OCI-LY7 (cell line): ENCODE measurements around the gene COPZ2. TPM values are rescaled to one million over a fixed set of nuclear protein-coding genes. Genes with fewer than 3 reads are reported as not detected.

ENCODE experiments used
- BruUV-seq: library from RNA; stranded (reverse); fragments of 400-500 nt; replicated peaks from 2 replicates; lab custom pipeline; 2021; lab: Mats Ljungman, UMichigan
- CTCF ChIA-PET: fragments of 300-600 bp; sonication (Branson Sonifier 250); formaldehyde crosslinking; loops from one replicate; lab custom pipeline; 2022; ENCODE audit warnings: antibody characterized with exemption; ENCODE audit not compliant: unreplicated experiment; lab: Charles Lee
- POLR2A ChIA-PET: fragments of 300-600 bp; sonication (Branson Sonifier 250); formaldehyde crosslinking; loops from one replicate; lab custom pipeline; 2022; ENCODE audit warnings: antibody characterized with exemption; lab: Charles Lee
- DNase-seq: peaks from one replicate; pipeline ENCODE4 v3.0.0-alpha.2; 2015; ENCODE audit warnings: low spot score
- H2AFZ ChIP-seq: fragments of 200-600 bp; sonication (generic), shearing (Covaris generic); 2 replicates; pipeline ENCODE4 v1.6.1; 2014; ENCODE audit warnings: mild to moderate bottlenecking, antibody characterized with exemption, low read length, moderate library complexity
- H3K27ac ChIP-seq: fragments of 200-600 bp; sonication (generic); 2 replicates; pipeline ENCODE4 v1.5.1; 2014; ENCODE audit warnings: mixed run types, low read depth, mild to moderate bottlenecking, moderate library complexity, low read length, inconsistent platforms; ENCODE audit not compliant: poor library complexity, severe bottlenecking
- H3K36me3 ChIP-seq: fragments of 200-600 bp; sonication (generic); 2 replicates; pipeline ENCODE4 v1.6.1; 2014; ENCODE audit warnings: mild to moderate bottlenecking, antibody characterized with exemption, low read length, moderate library complexity, mixed read lengths; ENCODE audit not compliant: insufficient read depth
- H3K4me1 ChIP-seq: fragments of 200-600 bp; sonication (generic); 2 replicates; pipeline ENCODE4 v1.5.1; 2014; ENCODE audit warnings: mild to moderate bottlenecking, low read length; ENCODE audit not compliant: insufficient read depth, poor library complexity, severe bottlenecking
- H3K4me2 ChIP-seq: fragments of 200-600 bp; sonication (generic); 2 replicates; pipeline ENCODE4 v1.6.1; 2014; ENCODE audit warnings: mild to moderate bottlenecking, low read length
- H3K4me3 ChIP-seq: fragments of 200-600 bp; sonication (generic); 2 replicates; pipeline ENCODE4 v1.5.1; 2014; ENCODE audit warnings: mild to moderate bottlenecking, low read depth, low read length; ENCODE audit not compliant: poor library complexity, severe bottlenecking
- H3K79me2 ChIP-seq: fragments of 200-600 bp; sonication (generic); 2 replicates; pipeline ENCODE4 v1.6.1; 2016; ENCODE audit warnings: low read depth, mild to moderate bottlenecking, low read length, moderate library complexity, mixed read lengths; ENCODE audit not compliant: insufficient read depth
- H3K9me2 ChIP-seq: fragments of 200-600 bp; sonication (generic); 2 replicates; pipeline ENCODE4 v1.6.1; 2016; ENCODE audit warnings: mild to moderate bottlenecking, low read length, mixed read lengths; ENCODE audit not compliant: insufficient read depth
- H3K9me3 ChIP-seq: fragments of 200-600 bp; sonication (generic); 2 replicates; pipeline ENCODE4 v1.6.1; 2014; ENCODE audit warnings: mild to moderate bottlenecking, mixed run types, low read length, mixed read lengths
- H4K20me1 ChIP-seq: fragments of 200-600 bp; sonication (generic); 2 replicates; pipeline ENCODE4 v1.6.1; 2014; ENCODE audit warnings: mild to moderate bottlenecking, antibody characterized with exemption, low read length, moderate library complexity, mixed read lengths; ENCODE audit not compliant: insufficient read depth
- EZH2phosphoT487 ChIP-seq: fragments of 200-600 bp; sonication (generic); IDR thresholded peaks from 2 replicates; pipeline ENCODE4 v1.6.1; 2018; ENCODE audit warnings: low read depth, borderline replicate concordance, mild to moderate bottlenecking, mixed run types, antibody characterized with exemption, low read length, moderate library complexity, mixed read lengths
- intact Hi-C: fragments of 100-400 bp; cut with micrococcal nuclease; formaldehyde crosslinking; loops from one replicate; pipeline ENCODE4 v1.10.0; 2022; ENCODE audit not compliant: unreplicated experiment
- total RNA-seq, 2 experiments: library from RNA; depleted of rRNA in 1 of 2; stranded (reverse); fragments of >200 nt in 1 of 2; shearing (Covaris generic) in 1 of 2; gene quantifications; 2 replicates each; pipeline ENCODE4 v1.2.3, GENCODE V29; 2014 to 2022
- TF ChIP-seq, protein P1 (sequence below): fragments of 200-600 bp; sonication (generic); conservative IDR thresholded peaks from 2 replicates; pipeline ENCODE4 v1.5.1; 2014; ENCODE audit warnings: mild to moderate bottlenecking, antibody characterized with exemption, low read length, moderate library complexity, mixed read lengths

The COPZ2 gene
- total RNA-seq, 2 experiments from 2014 or later: 1.2 to 1.7 TPM

DNA sequence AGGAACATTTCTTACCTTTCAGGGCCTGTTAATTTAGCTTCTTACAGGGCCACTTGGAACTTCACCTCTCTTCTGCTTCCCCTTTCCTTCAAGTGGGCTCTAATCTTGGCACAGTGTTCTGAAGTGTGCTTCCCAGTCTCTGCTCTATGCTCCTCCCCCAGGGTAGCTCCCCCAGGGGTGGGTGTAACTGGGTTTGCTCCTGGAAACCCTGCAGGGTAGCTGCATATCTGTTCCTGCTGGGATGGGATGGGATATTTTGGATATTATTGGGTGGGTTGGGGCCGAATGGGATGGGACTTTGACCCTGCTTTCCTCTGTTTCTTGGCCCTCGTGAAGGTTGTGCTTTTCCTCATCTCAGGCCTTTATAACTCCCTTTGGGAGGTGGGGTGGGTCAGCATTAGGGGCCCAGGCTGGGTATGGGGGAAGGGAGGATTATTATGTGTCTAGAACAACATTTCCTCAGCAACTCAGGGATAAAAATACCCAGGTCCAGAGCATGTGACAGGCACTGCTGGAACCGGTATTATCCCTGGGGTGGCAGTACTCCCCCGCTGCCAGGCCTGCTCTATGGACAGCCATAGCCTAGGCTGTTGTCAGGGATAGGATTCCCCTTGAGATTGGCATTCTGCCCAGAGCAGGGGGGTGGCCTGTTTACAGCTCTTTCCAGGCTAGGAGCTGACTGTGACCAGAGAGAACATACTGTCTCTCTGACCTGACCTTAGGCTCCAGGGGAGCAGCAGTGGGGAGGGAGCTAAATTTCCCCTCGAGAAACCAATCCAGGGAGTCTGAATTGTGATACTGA, 15.6 kb upstream of the COPZ2 start:
- no peak for TF ChIP-seq EZH2phosphoT487
- TF ChIP-seq, protein P1, sequence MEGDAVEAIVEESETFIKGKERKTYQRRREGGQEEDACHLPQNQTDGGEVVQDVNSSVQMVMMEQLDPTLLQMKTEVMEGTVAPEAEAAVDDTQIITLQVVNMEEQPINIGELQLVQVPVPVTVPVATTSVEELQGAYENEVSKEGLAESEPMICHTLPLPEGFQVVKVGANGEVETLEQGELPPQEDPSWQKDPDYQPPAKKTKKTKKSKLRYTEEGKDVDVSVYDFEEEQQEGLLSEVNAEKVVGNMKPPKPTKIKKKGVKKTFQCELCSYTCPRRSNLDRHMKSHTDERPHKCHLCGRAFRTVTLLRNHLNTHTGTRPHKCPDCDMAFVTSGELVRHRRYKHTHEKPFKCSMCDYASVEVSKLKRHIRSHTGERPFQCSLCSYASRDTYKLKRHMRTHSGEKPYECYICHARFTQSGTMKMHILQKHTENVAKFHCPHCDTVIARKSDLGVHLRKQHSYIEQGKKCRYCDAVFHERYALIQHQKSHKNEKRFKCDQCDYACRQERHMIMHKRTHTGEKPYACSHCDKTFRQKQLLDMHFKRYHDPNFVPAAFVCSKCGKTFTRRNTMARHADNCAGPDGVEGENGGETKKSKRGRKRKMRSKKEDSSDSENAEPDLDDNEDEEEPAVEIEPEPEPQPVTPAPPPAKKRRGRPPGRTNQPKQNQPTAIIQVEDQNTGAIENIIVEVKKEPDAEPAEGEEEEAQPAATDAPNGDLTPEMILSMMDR: no peak
- peak overlapping the region; percentile 30 for H3K27ac ChIP-seq
- peaks cover 71% of the 10 kb centered on the region for H3K79me2 ChIP-seq
- H4K20me1 ChIP-seq: no peaks in the 10 kb centered on the region; the same call in 1 of the 2 replicates
- H3K36me3 ChIP-seq: peaks cover 73% of the 10 kb centered on the region
- ChIA-PET POLR2A (interaction anchor here (1.6 kb wide), 1 partner anchor 10 kb away, joined by 4 read pairs; no protein-coding TSS in a partner anchor), CTCF (interaction anchor here (0.6 kb wide), 1 partner anchor 90 kb away, joined by 5 read pairs; no protein-coding TSS in a partner anchor)
- intact Hi-C loops: no loop called here
- H3K9me3 ChIP-seq: no peaks in the 10 kb centered on the region
- H3K4me3 ChIP-seq: peak overlapping the region; percentile 36
- H2AFZ ChIP-seq: no peak overlapping the region
- H3K4me2 ChIP-seq: peak overlapping the region; percentile 55
- no peaks in the 10 kb centered on the region for H3K9me2 ChIP-seq
- peaks cover 81% of the 10 kb centered on the region for H3K4me1 ChIP-seq
- DNase-seq: no peak
- no TSS peak for BruUV-seq

DNA sequence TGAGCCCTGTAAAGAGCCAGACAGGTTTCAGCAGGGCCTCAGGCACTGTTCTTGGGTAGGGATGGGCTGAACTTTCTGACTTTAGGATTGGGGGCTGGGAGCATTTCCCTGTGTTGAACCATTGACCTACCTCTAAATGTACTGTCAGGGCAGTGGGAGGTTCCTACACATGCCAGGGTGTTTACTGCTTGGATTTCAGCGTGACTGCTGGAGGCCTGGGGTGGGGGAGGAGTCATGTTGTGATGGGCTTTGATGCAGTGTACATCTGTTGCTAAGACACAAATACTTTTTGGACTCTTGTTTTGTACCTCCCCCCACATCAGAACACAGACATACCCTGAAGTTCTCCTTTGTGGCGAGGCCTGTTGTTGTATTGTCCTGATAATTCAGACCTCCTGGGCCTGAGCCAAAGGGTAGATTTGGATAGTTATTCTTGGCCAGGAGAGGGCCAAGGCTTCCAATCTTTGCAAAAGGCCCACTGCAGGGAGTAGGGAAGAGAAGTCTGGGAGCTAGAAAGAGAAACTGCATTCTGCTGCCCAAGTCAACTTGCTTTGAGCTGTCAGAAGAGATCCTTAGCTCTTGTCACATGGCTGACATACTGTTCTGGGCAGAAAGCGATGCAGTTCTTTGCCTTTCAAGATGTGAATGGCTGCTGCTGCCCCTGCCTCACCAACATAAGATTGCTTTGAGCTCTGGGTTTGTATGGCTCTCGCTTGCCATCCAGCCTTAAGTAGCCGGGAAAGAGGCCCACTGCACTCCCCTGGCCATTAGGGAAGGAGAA, 14.3 kb upstream of the COPZ2 start:
- TF ChIP-seq, protein P1: no peak
- no peak for TF ChIP-seq EZH2phosphoT487
- DNase-seq: no peak
- POLR2A ChIA-PET: interaction anchor here (1.0 kb wide), 1 partner anchor 26 kb away, joined by 3 read pairs; no protein-coding TSS in a partner anchor
- Histone ChIP-seq H3K36me3 (peaks cover 60% of the 10 kb centered on the region), H3K79me2 (peaks cover 77% of the 10 kb centered on the region), H3K4me2 (peak overlapping the region; percentile 55), H4K20me1 (no peaks in the 10 kb centered on the region; the same call in 1 of the 2 replicates), H3K9me2 (no peaks in the 10 kb centered on the region), H3K4me3 (peak overlapping the region; percentile 36), H3K9me3 (no peaks in the 10 kb centered on the region), H3K27ac (peak overlapping the region; percentile 30), H3K4me1 (peaks cover 82% of the 10 kb centered on the region), H2AFZ (no peak overlapping the region)
- CTCF ChIA-PET: interaction anchor here (1.0 kb wide), 1 partner anchor 13 kb away, joined by 4 read pairs; no protein-coding TSS in a partner anchor
- BruUV-seq: no TSS peak
- intact Hi-C loops: no loop called here
